ACC112 (cell line): ENCODE data around the gene PRR7.
A peak's percentile ranks its signal among the peaks of the same experiment; 100 is the strongest.

Experiments
- H2AFZ ChIP-seq: fragments of 200-600 bp; sonication (generic); one replicate; pipeline ENCODE4 v1.6.0; 2017; ENCODE audit warnings: antibody characterized with exemption, low read length; ENCODE audit not compliant: unreplicated experiment
- H3K27ac ChIP-seq: fragments of 200-600 bp; sonication (generic); 2 replicates; pipeline ENCODE4 v1.5.1; 2014; ENCODE audit warnings: low read depth, mild to moderate bottlenecking, antibody characterized with exemption, low read length, moderate library complexity
- H3K27me3 ChIP-seq: fragments of 200-600 bp; sonication (generic); 2 replicates; pipeline ENCODE4 v1.6.1; 2014; ENCODE audit warnings: mild to moderate bottlenecking, antibody characterized with exemption, low read length, moderate library complexity, mixed read lengths; ENCODE audit not compliant: insufficient read depth
- H3K36me3 ChIP-seq: fragments of 200-600 bp; sonication (generic); 2 replicates; pipeline ENCODE4 v1.6.1; 2016; ENCODE audit warnings: mild to moderate bottlenecking, antibody characterized with exemption, low read length, moderate library complexity, mixed read lengths; ENCODE audit not compliant: insufficient read depth
- H3K4me1 ChIP-seq: fragments of 200-600 bp; sonication (generic); one replicate; pipeline ENCODE4 v1.6.1; 2016; ENCODE audit warnings: low read length, mixed read lengths; ENCODE audit not compliant: insufficient read depth, unreplicated experiment, control insufficient read depth
- H3K4me3 ChIP-seq: fragments of 200-600 bp; sonication (generic); 2 replicates; pipeline ENCODE4 v1.5.1; 2014; ENCODE audit warnings: mild to moderate bottlenecking, low read depth, low read length
- H3K79me2 ChIP-seq: fragments of 200-600 bp; sonication (generic); one replicate; pipeline ENCODE4 v1.6.0; 2016; ENCODE audit warnings: low read length; ENCODE audit not compliant: control insufficient read depth, unreplicated experiment, insufficient read depth

PRR7 gene

GRCh38 chr5:177473443-177474001 lies 26.9 kb downstream of the PRR7 start, which contains the start of gene DBN1:
Gene DBN1 (minus strand): TSS chr5:177473634. CDS start chr5:177473521, 113 bp downstream.
- H3K4me3 ChIP-seq, result peak within 1 kb of the TSS; percentile 99
- no peak within 1 kb of the TSS for H2AFZ ChIP-seq
- peak within 1 kb of the TSS; percentile 45 for H3K27ac ChIP-seq

GRCh38 chr5:177474002-177474476 lies 27.4 kb downstream of the PRR7 start:
- no peak overlapping the region for H2AFZ ChIP-seq

More at GRCh38 chr5:177473443-177474001, 26.9 kb downstream of the PRR7 start, which contains the start of gene DBN1:
- no peaks in the 10 kb centered on the region for H3K27me3 ChIP-seq
- peaks cover 47% of the 10 kb centered on the region for H3K4me1 ChIP-seq
- H3K79me2 ChIP-seq, result peaks cover 41% of the 10 kb centered on the region
- H3K36me3 ChIP-seq, result peaks cover under 1% of the 10 kb centered on the region; the same call in 1 of the 2 replicates

DNA sequence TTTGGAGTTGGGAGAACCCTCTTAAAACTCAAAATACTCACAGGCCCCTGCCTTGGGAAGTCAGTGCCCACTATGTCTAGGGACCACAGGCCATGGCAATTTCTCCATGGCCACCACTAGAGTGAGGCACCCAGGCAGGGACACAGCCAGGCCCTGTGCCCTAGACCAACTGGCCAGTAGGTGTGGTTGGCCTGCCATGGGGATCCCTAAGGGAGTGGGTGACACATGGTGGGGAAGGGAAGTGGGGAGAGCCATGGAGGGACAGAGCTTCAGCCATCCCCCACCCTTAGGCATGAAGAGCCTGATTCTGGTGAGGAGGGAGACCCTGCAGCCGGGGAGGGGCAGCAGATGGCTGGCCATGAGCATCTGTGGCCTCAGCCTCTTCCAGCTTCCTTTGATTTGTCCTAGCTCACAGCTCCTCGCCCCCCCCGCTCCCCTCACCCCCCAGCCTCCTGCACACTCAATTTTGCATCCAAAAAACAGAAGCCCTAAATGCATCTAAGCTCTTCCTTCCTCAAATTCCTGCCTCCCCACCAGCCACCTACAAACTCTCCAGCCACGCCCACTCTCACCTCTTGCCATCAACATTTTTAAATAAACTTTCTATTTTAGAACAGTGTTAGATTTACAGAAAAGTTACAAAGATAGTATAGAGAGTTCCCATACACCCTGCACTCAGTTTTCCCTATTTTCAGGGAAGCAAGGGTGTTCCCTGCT lies 28.4 kb downstream of the PRR7 start:
- Histone ChIP-seq H3K36me3 (no peaks in the 10 kb centered on the region), H3K27ac (no peak overlapping the region), H3K79me2 (peaks cover 30% of the 10 kb centered on the region), H2AFZ (no peak overlapping the region), H3K4me1 (peaks cover 41% of the 10 kb centered on the region), H3K4me3 (no peak overlapping the region), H3K27me3 (no peaks in the 10 kb centered on the region)

More at GRCh38 chr5:177474002-177474476, 27.4 kb downstream of the PRR7 start:
- Histone ChIP-seq H3K36me3 (no peaks in the 10 kb centered on the region), H3K27me3 (no peaks in the 10 kb centered on the region), H3K79me2 (peaks cover 39% of the 10 kb centered on the region), H3K4me3 (no peak overlapping the region), H3K27ac (no peak overlapping the region), H3K4me1 (peaks cover 43% of the 10 kb centered on the region)

DNA sequence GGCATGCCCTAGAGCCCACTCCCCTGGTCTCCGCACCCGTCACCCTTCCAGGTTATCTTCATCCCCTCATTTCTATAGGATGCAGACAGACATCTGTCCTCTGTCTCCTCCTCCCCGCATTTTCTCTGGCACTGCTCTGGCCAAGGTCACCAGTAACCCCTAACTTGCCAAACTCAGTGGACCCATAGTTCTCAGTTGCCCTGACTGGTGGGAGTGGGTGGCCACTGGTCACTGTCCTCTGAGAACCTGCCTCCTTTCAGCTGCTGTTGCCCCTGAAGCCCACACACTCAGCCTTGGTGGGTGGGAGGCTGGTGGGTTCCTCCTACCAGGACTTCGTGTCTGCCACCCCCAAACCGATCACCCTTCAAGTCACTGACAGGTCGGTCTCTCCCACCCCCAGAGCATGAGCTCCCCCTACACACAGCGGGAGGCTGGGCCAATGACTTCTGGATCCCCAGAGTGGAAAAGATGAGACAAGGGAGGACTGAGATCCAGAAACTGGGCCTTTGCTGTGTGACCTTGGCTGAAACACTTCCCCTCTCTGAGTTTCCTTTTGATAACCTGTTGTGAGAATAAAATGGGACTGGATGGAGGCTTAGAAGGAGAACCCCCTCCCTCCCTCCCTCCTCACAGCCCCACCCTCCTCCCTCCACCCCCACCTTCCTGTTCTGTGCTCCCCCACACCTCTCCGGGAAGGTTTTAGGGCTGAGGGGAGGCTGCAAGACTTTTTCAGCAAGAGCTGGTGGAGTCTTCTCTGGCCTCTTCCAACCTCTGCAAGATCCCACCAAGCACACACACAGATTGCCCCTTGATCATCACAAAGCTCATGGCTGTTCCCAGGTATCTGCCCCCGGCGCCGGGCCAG lies 29.2 kb downstream of the PRR7 start:
- peaks cover 36% of the 10 kb centered on the region for H3K4me1 ChIP-seq
- no peak overlapping the region for H3K4me3 ChIP-seq
- H3K79me2 ChIP-seq, result peaks cover 22% of the 10 kb centered on the region
- H3K27me3 ChIP-seq, result no peaks in the 10 kb centered on the region
- no peak overlapping the region for H2AFZ ChIP-seq
- H3K27ac ChIP-seq, result no peak overlapping the region
- H3K36me3 ChIP-seq, result no peaks in the 10 kb centered on the region

DNA sequence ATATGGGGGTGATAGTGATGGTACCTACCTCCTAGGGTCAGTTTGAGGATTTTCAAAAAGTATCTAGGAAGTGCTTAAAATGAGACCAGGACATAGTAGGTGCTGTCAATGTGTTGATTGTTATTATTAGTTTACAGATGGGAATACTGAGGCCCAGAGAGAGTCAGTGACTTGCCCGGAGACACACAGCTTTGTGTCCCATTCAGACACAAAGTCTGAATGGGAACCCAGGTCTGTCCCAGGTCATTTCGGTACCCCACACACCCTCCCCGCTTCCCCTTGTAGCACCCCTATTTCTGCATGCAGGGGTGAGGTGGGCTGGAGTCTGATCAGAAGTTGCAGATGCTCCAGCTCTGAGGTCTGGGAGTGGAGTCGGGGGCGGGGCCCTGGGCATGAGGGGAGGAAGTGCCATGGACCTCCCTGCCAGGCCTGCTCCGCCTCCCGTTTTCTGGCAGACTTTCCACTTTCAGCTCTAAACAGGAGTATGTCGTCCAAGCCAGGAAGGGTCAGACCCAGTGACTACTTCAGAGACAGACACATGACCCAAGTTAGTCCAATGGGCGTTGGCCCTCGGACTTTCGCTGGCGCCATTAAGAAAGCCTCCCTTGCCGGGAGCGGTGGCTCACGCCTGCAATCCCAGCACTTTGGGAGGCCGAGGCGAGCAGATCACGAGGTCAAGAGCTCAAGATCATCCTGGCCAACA lies 30.1 kb downstream of the PRR7 start:
- H3K79me2 ChIP-seq, result peaks cover 13% of the 10 kb centered on the region
- H3K27me3 ChIP-seq, result no peaks in the 10 kb centered on the region
- H3K4me3 ChIP-seq, result no peak overlapping the region
- H3K27ac ChIP-seq, result no peak overlapping the region
- H2AFZ ChIP-seq, result no peak overlapping the region
- H3K36me3 ChIP-seq, result no peaks in the 10 kb centered on the region
- H3K4me1 ChIP-seq, result peaks cover 31% of the 10 kb centered on the region

DNA sequence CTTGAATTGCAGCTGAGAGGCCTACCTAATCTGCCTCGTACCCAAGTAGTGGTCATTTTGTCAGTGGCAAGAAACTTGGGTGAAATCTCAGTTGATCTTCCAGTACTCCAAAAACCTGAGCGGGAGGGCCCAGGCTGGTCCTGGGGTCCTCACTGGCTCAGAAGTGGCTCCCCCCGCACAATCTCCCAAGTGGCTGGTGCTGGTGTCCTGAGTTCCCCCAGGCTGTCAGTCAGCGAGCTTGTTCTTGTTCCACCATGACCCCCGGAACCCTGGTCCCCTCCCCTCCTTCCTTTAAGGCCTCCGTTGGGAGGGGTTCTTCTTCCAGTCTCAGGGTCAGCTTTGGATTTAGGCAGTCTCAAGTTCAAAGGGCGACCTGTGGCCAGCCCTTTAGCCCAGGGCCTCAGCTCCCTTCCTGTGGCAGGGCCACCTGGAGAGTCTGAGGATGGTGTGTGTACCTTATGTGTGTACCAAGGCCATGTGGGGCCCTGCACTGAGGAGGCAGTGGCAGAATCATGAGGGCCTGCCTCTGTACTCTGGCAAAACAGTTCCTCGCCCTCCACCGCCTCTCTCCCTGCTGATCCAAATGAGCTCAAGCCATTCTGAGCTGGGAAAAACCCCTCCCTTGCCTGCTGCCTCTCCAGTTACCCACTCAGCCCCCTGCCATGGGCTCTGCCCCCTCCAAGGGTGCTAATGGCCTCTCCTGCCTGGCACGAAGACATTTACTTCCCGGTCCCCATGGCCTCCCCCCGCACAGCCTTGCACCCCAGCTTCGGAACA lies 31.3 kb downstream of the PRR7 start:
- H3K4me3 ChIP-seq, result no peak overlapping the region
- no peaks in the 10 kb centered on the region for H3K36me3 ChIP-seq
- no peak overlapping the region for H3K27ac ChIP-seq
- no peak overlapping the region for H2AFZ ChIP-seq
- no peaks in the 10 kb centered on the region for H3K27me3 ChIP-seq
- peaks cover under 1% of the 10 kb centered on the region for H3K79me2 ChIP-seq
- H3K4me1 ChIP-seq, result peaks cover 30% of the 10 kb centered on the region

- Histone ChIP-seq H3K27ac (0 out of 2 replicates have a peak overlapping the region, but pooled peaks have one; percentile 12), H3K4me1 (peaks cover 30% of the 10 kb centered on the region), H3K79me2 (no peaks in the 10 kb centered on the region), H3K4me3 (no peak overlapping the region), H3K27me3 (no peaks in the 10 kb centered on the region), H3K36me3 (peaks cover 1% of the 10 kb centered on the region; the same call in 1 of the 2 replicates), H2AFZ (no peak overlapping the region)
Measured at GRCh38 chr5:177478711-177479646, 32.4 kb downstream of the PRR7 start.

DNA sequence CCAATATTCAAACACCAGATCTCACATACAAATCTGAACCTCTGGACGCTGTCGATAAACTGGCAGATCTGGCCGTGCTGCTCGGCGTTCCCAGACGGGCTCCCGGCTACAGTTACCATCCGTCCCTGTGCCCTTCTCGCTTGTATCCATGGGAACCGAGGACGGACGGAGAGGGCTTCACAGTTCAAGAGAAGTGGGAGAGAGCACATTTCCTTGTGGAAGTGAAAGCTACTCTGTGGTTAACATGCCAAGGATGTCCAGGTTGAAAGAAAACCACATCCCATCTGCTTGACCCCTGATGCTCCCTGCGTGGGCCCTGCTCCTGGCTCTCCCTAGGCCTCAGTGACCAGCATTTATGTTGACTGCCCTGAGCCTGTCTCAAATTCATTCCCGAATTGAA lies 33.2 kb downstream of the PRR7 start:
- Histone ChIP-seq H3K27me3 (no peaks in the 10 kb centered on the region), H3K36me3 (peaks cover 3% of the 10 kb centered on the region; the same call in 1 of the 2 replicates), H3K79me2 (no peaks in the 10 kb centered on the region), H2AFZ (no peak overlapping the region), H3K27ac (0 out of 2 replicates have a peak overlapping the region, but pooled peaks have one; percentile 12), H3K4me1 (peaks cover 30% of the 10 kb centered on the region), H3K4me3 (no peak overlapping the region)

DNA sequence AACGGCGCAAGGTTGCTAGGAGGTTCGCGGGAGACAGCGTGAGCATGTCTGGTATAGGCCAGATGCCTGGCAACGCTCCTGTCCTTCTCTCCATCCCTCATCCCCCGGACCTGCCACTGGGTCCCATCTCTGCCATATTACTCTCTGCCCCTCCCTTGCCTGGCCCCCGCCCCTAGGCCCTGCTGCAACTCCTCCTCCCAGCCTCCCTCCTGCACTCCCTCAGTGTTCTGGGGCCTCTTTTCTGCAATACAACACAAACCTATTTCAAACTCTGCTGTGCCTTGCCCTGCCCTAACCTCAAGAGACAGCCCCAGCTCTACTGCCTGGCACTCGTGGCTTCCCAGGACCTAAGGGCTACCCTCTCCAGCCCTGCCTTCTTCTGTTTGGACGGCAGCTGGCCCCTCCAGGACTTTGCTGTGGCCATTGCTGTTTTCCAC lies 35.8 kb downstream of the PRR7 start:
- Histone ChIP-seq H3K36me3 (peaks cover 10% of the 10 kb centered on the region), H3K4me1 (peaks cover 20% of the 10 kb centered on the region), H3K4me3 (no peak overlapping the region), H3K27me3 (no peaks in the 10 kb centered on the region), H3K27ac (no peak overlapping the region), H3K79me2 (no peaks in the 10 kb centered on the region), H2AFZ (no peak overlapping the region)
